Smooth muscle cell (in vitro differentiated cells): Measurements from ENCODE around the gene SLC2A8. TPM values are rescaled to one million over a fixed set of nuclear protein-coding genes. Genes with fewer than 3 reads are reported as not detected.

Experiments used
- DNase-seq: peaks from one replicate; lab custom pipeline; 2025; ENCODE audit not compliant: unreplicated experiment; lab: John Stamatoyannopoulos, UW
- H2AFZ ChIP-seq: fragments of 200-600 bp; sonication (generic); 2 replicates; pipeline ENCODE4 v1.6.0; 2016; ENCODE audit warnings: antibody characterized with exemption, low read depth, mild to moderate bottlenecking
- H3F3A ChIP-seq: fragments of 200-600 bp; sonication (generic); 2 replicates; pipeline ENCODE4 v1.6.0; 2017; ENCODE audit warnings: antibody characterized with exemption, low read depth
- H3K27ac ChIP-seq: fragments of 200-600 bp; sonication (generic); 2 replicates; pipeline ENCODE4 v1.5.1; 2016; ENCODE audit warnings: low read depth, mild to moderate bottlenecking
- H3K27me3 ChIP-seq: fragments of 200-600 bp; sonication (generic); 2 replicates; pipeline ENCODE4 v1.6.1; 2016; ENCODE audit warnings: low read depth, mild to moderate bottlenecking
- H3K36me3 ChIP-seq: fragments of 200-600 bp; sonication (generic); 2 replicates; pipeline ENCODE4 v1.5.1; 2016; ENCODE audit warnings: low read depth
- H3K4me1 ChIP-seq: fragments of 200-600 bp; sonication (generic); 2 replicates; pipeline ENCODE4 v1.5.1; 2016; ENCODE audit warnings: low read depth
- H3K4me2 ChIP-seq: fragments of 200-600 bp; sonication (generic); 2 replicates; pipeline ENCODE4 v1.6.0; 2016; ENCODE audit warnings: mild to moderate bottlenecking
- H3K4me3 ChIP-seq: fragments of 200-600 bp; sonication (generic); 2 replicates; pipeline ENCODE4 v1.5.1; 2016; ENCODE audit warnings: mild to moderate bottlenecking
- H3K79me2 ChIP-seq: fragments of 200-600 bp; sonication (generic); 2 replicates; pipeline ENCODE4 v1.6.0; 2016; ENCODE audit warnings: low read depth, mild to moderate bottlenecking
- H3K9ac ChIP-seq: fragments of 200-600 bp; sonication (generic); 2 replicates; pipeline ENCODE4 v1.6.0; 2016; ENCODE audit warnings: low read depth
- H3K9me3 ChIP-seq: fragments of 200-600 bp; sonication (generic); replicated peaks from 2 replicates; pipeline ENCODE4 v1.5.1; 2016; ENCODE audit warnings: low read depth
- H4K20me1 ChIP-seq: fragments of 200-600 bp; sonication (generic); 2 replicates; pipeline ENCODE4 v1.6.0; 2016; ENCODE audit warnings: low read depth
- WGBS: methylation state at CpG from one replicate; pipeline ENCODE4 v1.1.7; 2016; ENCODE audit warnings: low lambda C conversion rate; 5-methylcytosine and 5-hydroxymethylcytosine counted together
- polyA plus RNA-seq: library from polyadenylated mRNA; unstranded; fragments of >200 nt; fragmentation: Nextera tagmentation; extraction: Ambion mirVana; gene quantifications from 2 replicates; pipeline ENCODE4 v1.2.1, GENCODE V29; 2016
- total RNA-seq: library from RNA; depleted of rRNA; stranded (reverse); fragments of >200 nt; gene quantifications from 2 replicates; pipeline ENCODE4 v1.2.3, GENCODE V29; 2014
- TF ChIP-seq, protein P1 (sequence below): fragments of 200-600 bp; sonication (generic); IDR thresholded peaks from 2 replicates; pipeline ENCODE4 v1.5.1; 2017; ENCODE audit warnings: borderline replicate concordance, mild to moderate bottlenecking, antibody characterized with exemption; ENCODE audit not compliant: insufficient read depth, poor library complexity, severe bottlenecking

Gene SLC2A8
- total and polyA plus RNA-seq, 2 experiments from 2014 or later: 16.9 to 27.7 TPM

- no peak overlapping the region for H3K4me3 ChIP-seq
- H3K79me2 ChIP-seq: peaks cover 59% of the 10 kb centered on the region
- H3F3A ChIP-seq: no peaks in the 10 kb centered on the region
- H3K9ac ChIP-seq: no peak overlapping the region
- H3K4me1 ChIP-seq: peaks cover 3% of the 10 kb centered on the region
- no peaks in the 10 kb centered on the region for H3K9me3 ChIP-seq
- TF ChIP-seq, protein P1, sequence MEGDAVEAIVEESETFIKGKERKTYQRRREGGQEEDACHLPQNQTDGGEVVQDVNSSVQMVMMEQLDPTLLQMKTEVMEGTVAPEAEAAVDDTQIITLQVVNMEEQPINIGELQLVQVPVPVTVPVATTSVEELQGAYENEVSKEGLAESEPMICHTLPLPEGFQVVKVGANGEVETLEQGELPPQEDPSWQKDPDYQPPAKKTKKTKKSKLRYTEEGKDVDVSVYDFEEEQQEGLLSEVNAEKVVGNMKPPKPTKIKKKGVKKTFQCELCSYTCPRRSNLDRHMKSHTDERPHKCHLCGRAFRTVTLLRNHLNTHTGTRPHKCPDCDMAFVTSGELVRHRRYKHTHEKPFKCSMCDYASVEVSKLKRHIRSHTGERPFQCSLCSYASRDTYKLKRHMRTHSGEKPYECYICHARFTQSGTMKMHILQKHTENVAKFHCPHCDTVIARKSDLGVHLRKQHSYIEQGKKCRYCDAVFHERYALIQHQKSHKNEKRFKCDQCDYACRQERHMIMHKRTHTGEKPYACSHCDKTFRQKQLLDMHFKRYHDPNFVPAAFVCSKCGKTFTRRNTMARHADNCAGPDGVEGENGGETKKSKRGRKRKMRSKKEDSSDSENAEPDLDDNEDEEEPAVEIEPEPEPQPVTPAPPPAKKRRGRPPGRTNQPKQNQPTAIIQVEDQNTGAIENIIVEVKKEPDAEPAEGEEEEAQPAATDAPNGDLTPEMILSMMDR: no peak
- H3K27me3 ChIP-seq: no peaks in the 10 kb centered on the region
- peaks cover 16% of the 10 kb centered on the region for H3K36me3 ChIP-seq
- H3K27ac ChIP-seq: no peak overlapping the region
- no peak for DNase-seq
- peaks cover 55% of the 10 kb centered on the region for H4K20me1 ChIP-seq
- no peak overlapping the region for H2AFZ ChIP-seq
- WGBS: 97% methylated on average over 8 of the region's 8 CpGs
- no peak overlapping the region for H3K4me2 ChIP-seq
These were observed 33.4 kb downstream of the SLC2A8 start for GRCh38 chr9:127430415-127430814.

- TF ChIP-seq, protein P1: no peak
- Histone ChIP-seq H3K79me2 (peaks cover 5% of the 10 kb centered on the region), H3K9ac (no peak overlapping the region), H3F3A (no peaks in the 10 kb centered on the region), H3K4me2 (no peak overlapping the region), H3K27ac (no peak overlapping the region), H3K36me3 (peaks cover 24% of the 10 kb centered on the region), H3K9me3 (no peaks in the 10 kb centered on the region), H4K20me1 (peaks cover 12% of the 10 kb centered on the region), H3K4me3 (no peak overlapping the region), H2AFZ (no peak overlapping the region), H3K4me1 (no peaks in the 10 kb centered on the region), H3K27me3 (no peaks in the 10 kb centered on the region)
- 89% methylated on average over 12 of the region's 12 CpGs for WGBS
- no peak for DNase-seq
These were observed 40.7 kb downstream of the SLC2A8 start for GRCh38 chr9:127437497-127438264.

DNA sequence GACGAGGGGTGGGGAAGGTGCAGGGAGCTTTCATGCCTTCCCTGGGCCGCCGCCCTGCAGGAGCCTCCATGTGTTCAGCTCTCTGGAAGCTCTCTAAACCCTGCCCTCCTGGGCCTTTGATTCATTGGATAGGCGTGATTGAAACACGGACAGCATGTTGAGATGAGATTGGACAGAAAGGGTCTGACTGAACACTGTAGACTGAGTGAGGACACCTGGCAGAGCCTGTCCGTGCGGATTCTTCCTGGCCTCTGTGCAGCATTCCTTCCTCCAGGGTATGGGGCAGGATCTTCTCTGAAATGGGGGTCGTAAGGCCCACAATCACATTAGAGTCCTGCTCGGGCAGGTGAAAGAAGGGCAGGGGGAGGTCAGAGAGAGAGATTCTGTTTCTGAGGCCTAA lies 41.4 kb downstream of the SLC2A8 start:
- no peak overlapping the region for H3K27ac ChIP-seq
- H3K27me3 ChIP-seq: no peaks in the 10 kb centered on the region
- WGBS: 82% methylated on average over 9 of the region's 9 CpGs
- no peak overlapping the region for H3K9ac ChIP-seq
- H3F3A ChIP-seq: no peaks in the 10 kb centered on the region
- H2AFZ ChIP-seq: no peak overlapping the region
- H3K79me2 ChIP-seq: no peaks in the 10 kb centered on the region
- TF ChIP-seq, protein P1: peak; percentile 15
- no peaks in the 10 kb centered on the region for H3K4me1 ChIP-seq
- no peak overlapping the region for H3K4me2 ChIP-seq
- DNase-seq: no peak
- peaks cover 21% of the 10 kb centered on the region for H3K36me3 ChIP-seq
- peaks cover 5% of the 10 kb centered on the region for H4K20me1 ChIP-seq
- H3K4me3 ChIP-seq: no peak overlapping the region
- no peaks in the 10 kb centered on the region for H3K9me3 ChIP-seq

DNA sequence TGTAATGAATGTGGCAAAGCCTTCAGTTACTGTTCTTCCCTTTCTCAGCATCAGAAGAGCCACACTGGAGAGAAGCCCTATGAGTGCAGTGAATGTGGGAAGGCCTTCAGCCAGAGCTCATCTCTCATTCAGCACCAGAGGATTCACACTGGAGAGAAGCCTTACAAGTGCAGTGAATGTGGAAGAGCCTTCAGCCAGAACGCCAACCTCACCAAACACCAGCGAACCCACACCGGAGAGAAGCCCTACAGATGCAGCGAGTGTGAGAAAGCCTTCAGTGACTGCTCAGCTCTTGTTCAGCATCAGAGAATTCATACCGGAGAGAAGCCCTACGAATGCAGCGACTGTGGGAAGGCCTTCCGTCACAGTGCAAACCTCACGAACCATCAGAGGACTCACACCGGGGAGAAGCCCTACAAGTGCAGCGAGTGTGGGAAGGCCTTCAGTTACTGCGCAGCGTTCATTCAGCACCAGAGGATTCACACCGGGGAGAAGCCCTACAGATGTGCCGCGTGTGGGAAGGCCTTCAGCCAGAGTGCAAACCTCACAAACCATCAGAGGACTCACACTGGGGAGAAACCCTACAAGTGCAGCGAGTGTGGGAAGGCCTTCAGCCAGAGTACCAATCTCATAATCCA lies 47.4 kb downstream of the SLC2A8 start:
- Histone ChIP-seq H3K36me3 (peaks cover 4% of the 10 kb centered on the region), H3K9me3 (no peaks in the 10 kb centered on the region), H3K27ac (peak overlapping the region; percentile 89), H3K79me2 (peaks cover 14% of the 10 kb centered on the region), H3K4me1 (peaks cover 7% of the 10 kb centered on the region), H3K9ac (no peak overlapping the region), H3F3A (peaks cover 51% of the 10 kb centered on the region), H4K20me1 (peaks cover 48% of the 10 kb centered on the region), H2AFZ (no peak overlapping the region), H3K4me3 (no peak overlapping the region), H3K4me2 (no peak overlapping the region), H3K27me3 (no peaks in the 10 kb centered on the region)
- TF ChIP-seq, protein P1: no peak
- DNase-seq: no peak
- WGBS: 95% methylated on average over 17 of the region's 17 CpGs
